C4-2B (cell line): Measurements from ENCODE around the gene TPPP.
"Not testable (repeated sequence)": the region's sequence is repeated elsewhere in the genome, so short reads cannot be mapped to it uniquely, and the experiment has no call there.

Source experiments
- CTCF ChIP-seq: fragments of 450-650 bp; conservative IDR thresholded peaks from 2 replicates; pipeline ENCODE4 v1.5.1; 2017; ENCODE audit warnings: mild to moderate bottlenecking
- ZFX ChIP-seq: fragments of 450-650 bp; IDR thresholded peaks from 2 replicates; pipeline ENCODE4 v1.6.1; 2017

DNA sequence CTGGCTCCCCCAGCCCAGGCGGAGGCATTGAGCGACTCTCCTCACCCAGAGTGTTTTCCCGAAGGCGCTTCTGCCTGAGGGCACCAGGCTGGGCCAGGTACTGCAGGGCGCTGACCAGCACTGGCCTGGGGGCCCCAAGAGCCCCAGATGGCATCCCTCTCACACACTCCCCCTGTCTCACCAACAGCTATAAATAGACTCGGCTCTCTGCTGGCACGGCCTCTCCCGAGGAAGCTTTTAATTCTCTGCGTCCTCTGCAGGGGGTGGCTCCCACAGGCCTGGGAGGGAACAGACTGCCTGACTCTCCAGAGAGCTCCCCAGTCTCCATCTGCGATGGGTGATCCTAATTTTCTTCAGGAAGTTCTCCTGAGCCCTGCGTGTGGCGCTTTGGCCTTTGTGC lies 2.9 kb downstream of the TPPP start:
- TF ChIP-seq CTCF, ZFX: not testable (repeated sequence)
